K562 (cell line): ENCODE data around the gene AHSA1. TPM values are rescaled to one million over a fixed set of nuclear protein-coding genes. Genes with fewer than 3 reads are reported as not detected.

Experiments
- CREBBP ChIP-seq: IDR thresholded peaks from one replicate; pipeline ENCODE4 v1.6.1; 2012; ENCODE audit warnings: low read depth, mild to moderate bottlenecking, control low read depth, inconsistent platforms, low read length
- E2F3 ChIP-seq: fragments of 250-450 bp; sonication (Bioruptor Pico); IDR thresholded peaks from 2 replicates; pipeline ENCODE4 v1.4.0; 2020; ENCODE audit warnings: mild to moderate bottlenecking
- ETV1 ChIP-seq: fragments of 450-650 bp; conservative IDR thresholded peaks from 2 replicates; pipeline ENCODE4 v1.6.1; 2016; ENCODE audit warnings: missing genetic modification characterization, control low read depth, low read depth, missing compliant biosample characterization
- HNRNPLL ChIP-seq: fragments of 200-400 bp; formaldehyde crosslinking; IDR thresholded peaks from 2 replicates; pipeline ENCODE4 v1.6.1; 2017; ENCODE audit warnings: low read length, low read depth, mild to moderate bottlenecking; ENCODE audit not compliant: poor library complexity, severe bottlenecking
- JUND ChIP-seq, 2 experiments: IDR thresholded peaks; 2 replicates in 1 of 2; 3 replicates in 1 of 2; pipeline ENCODE4 v1.6.1; 2011; ENCODE audit warnings: borderline replicate concordance in 2 of 2, low read depth in 2 of 2, low read length in 2 of 2, improper control_type of control experiment in 1 of 2, missing biosample characterization in 1 of 2, missing genetic modification characterization in 1 of 2, missing genetic modification reagents in 1 of 2
- KLF6 ChIP-seq: fragments of 250-450 bp; sonication (Bioruptor Pico); IDR thresholded peaks from 2 replicates; pipeline ENCODE4 v1.4.0; 2020; ENCODE audit warnings: mild to moderate bottlenecking, moderate library complexity, borderline replicate concordance
- MBD2 ChIP-seq: sonication (generic); IDR thresholded peaks from 2 replicates; pipeline ENCODE4 v1.6.1; 2016; ENCODE audit warnings: low read depth, borderline replicate concordance
- MEF2D ChIP-seq: conservative IDR thresholded peaks from 2 replicates; pipeline ENCODE4 v1.6.1; 2016; ENCODE audit warnings: low read depth, missing genetic modification characterization, missing compliant biosample characterization
- OTX1 ChIP-seq: fragments of 450-650 bp; formaldehyde crosslinking; IDR thresholded peaks from 2 replicates; pipeline ENCODE4 v1.4.0; 2022; ENCODE audit warnings: mild to moderate bottlenecking
- POLR2AphosphoS5 ChIP-seq: IDR thresholded peaks from 2 replicates; pipeline ENCODE4 v1.6.1; 2011; ENCODE audit warnings: mild to moderate bottlenecking, low read depth, low read length, moderate library complexity; ENCODE audit not compliant: control insufficient read depth, insufficient read depth
- RBM34 ChIP-seq: fragments of 200-400 bp; formaldehyde crosslinking; IDR thresholded peaks from 2 replicates; pipeline ENCODE4 v1.6.1; 2018; ENCODE audit warnings: low read length, borderline replicate concordance; ENCODE audit not compliant: insufficient read depth
- RFX7 ChIP-seq: fragments of 250-450 bp; sonication (Bioruptor Pico); IDR thresholded peaks from 2 replicates; pipeline ENCODE4 v1.5.1; 2021; ENCODE audit warnings: mild to moderate bottlenecking
- TAL1 ChIP-seq: fragments of 450-650 bp; IDR thresholded peaks from 2 replicates; pipeline ENCODE4 v1.6.1; 2016; ENCODE audit warnings: mild to moderate bottlenecking
- ZBTB8A ChIP-seq: fragments of 450-650 bp; IDR thresholded peaks from 2 replicates; pipeline ENCODE4 v1.6.1; 2018; ENCODE audit warnings: mild to moderate bottlenecking, moderate library complexity; ENCODE audit not compliant: partially characterized antibody
- ZNF274 ChIP-seq: IDR thresholded peaks from 2 replicates; pipeline ENCODE4 v1.6.1; 2011; ENCODE audit warnings: low read depth, mild to moderate bottlenecking, low read length, moderate library complexity, borderline replicate concordance
- polyA plus RNA-seq, 8 experiments: library from polyadenylated mRNA; depleted of rRNA in 4 of 8; stranded (reverse) in 5 of 8; unstranded in 3 of 8; fragments of >200 nt; fragmentation: Nextera tagmentation in 2 of 8; fragmentation: Illumina TruSeq in 1 of 8; extraction: Ambion mirVana in 2 of 8; extraction: Trizol in 1 of 8; gene quantifications; 2 replicates each; pipeline versions ENCODE4 v1.2.1 to v1.2.3, GENCODE V29; 2011 to 2014; ENCODE audit warnings: inconsistent platforms in 1 of 8, missing spikeins in 1 of 8
- total RNA-seq, 7 experiments: library from RNA; depleted of rRNA in 6 of 7; stranded (reverse); fragments of >200 nt in 6 of 7; fragmentation: Illumina TruSeq in 2 of 7; extraction: Trizol in 2 of 7; gene quantifications; 2 replicates each; pipeline versions ENCODE4 v1.2.1 to v1.2.3, GENCODE V29; 2011 to 2021; ENCODE audit warnings: low replicate concordance in 1 of 7
- TF ChIP-seq, protein P1 (sequence below): fragments of 450-650 bp; formaldehyde crosslinking; IDR thresholded peaks from 2 replicates; pipeline ENCODE4 v1.4.0; 2022; ENCODE audit warnings: missing genetic modification characterization
- TF ChIP-seq, protein P2 (sequence below): fragments of 450-650 bp; formaldehyde crosslinking; IDR thresholded peaks from 2 replicates; pipeline ENCODE4 v1.4.0; 2020; ENCODE audit warnings: mild to moderate bottlenecking, moderate library complexity
- TF ChIP-seq, protein P3 (sequence below): fragments of 250-450 bp; sonication (Bioruptor Pico); IDR thresholded peaks from 2 replicates; pipeline ENCODE4 v1.5.0; 2021
- TF ChIP-seq, protein P4 (sequence below): sonication (generic); formaldehyde crosslinking; IDR thresholded peaks from 2 replicates; pipeline ENCODE4 v1.8.0; 2022; ENCODE audit warnings: missing genetic modification reagents, mild to moderate bottlenecking, moderate library complexity, borderline replicate concordance
- TF ChIP-seq, protein P5 (sequence below), 2 experiments: IDR thresholded peaks; 2 replicates each; pipeline ENCODE4 v1.6.1; 2011; ENCODE audit warnings: borderline replicate concordance in 1 of 2, control low read depth in 1 of 2, low read depth in 1 of 2, low read length in 1 of 2, mild to moderate bottlenecking in 1 of 2, mixed read lengths in 1 of 2, moderate library complexity in 1 of 2; ENCODE audit not compliant: insufficient read depth in 1 of 2, insufficient read length in 1 of 2, poor library complexity in 1 of 2, severe bottlenecking in 1 of 2; ENCODE audit errors: extremely low read depth in 1 of 2

The AHSA1 gene
- total and polyA plus RNA-seq, 9 of the 15 experiments (the other 6 are each of a cell fraction or from before 2014, with no cell fraction given), result 41.4 to 317 (median 184) TPM

DNA sequence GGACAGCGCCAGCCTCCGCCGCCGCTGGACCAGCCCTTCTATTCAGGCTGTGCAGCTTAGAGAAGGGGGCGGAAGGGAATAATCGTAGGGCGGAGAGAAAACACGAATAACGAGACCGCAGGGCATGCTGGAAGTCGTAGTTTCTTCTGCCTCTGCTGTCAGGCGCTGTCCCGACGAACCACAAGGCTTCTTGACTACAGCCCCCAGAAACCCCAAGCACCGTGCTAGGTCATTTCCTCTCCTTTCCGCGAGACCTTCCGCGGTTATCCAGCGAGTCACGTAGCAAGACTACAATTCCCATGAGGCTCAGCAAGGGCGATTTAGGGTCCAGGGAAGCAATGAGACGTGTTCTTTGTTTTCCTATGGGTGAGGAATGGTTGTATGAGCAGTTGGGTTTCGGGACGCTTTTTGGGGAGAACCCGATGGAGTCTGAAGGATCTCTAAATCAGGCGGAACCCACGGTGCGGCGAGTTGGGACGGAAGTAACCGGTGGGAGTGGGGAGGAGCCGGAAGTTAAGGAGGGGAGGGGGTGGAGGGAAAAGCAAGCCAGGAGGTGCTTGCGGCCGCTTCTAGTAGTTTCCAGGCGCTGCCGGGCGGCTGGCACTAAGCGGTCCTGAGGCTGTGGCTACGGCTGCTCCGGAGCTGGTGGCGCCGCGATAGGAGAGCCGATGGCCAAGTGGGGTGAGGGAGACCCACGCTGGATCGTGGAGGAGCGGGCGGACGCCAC is at the start of gene AHSA1, which contains the start of gene VIPAS39 (continued):
- TF ChIP-seq, protein P1, sequence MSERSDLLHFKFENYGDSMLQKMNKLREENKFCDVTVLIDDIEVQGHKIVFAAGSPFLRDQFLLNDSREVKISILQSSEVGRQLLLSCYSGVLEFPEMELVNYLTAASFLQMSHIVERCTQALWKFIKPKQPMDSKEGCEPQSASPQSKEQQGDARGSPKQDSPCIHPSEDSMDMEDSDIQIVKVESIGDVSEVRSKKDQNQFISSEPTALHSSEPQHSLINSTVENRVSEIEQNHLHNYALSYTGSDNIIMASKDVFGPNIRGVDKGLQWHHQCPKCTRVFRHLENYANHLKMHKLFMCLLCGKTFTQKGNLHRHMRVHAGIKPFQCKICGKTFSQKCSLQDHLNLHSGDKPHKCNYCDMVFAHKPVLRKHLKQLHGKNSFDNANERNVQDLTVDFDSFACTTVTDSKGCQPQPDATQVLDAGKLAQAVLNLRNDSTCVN (CRISPR knock-in tag), result no peak
- TF ChIP-seq POLR2AphosphoS5 (peak; percentile 51), ZNF274 (no peak), CREBBP (no peak), RBM34 (no peak), HNRNPLL (peak; percentile 74), OTX1 (CRISPR knock-in tag) (peak; percentile 50; the same call in 1 of the 2 replicates), MBD2 (peak; percentile 88), E2F3 (no peak), JUND (IDR thresholded peaks at IDR 0.05; ENCODE audit: borderline replicate concordance, low read depth, low read length) (peak; percentile 75; the same call in 1 of the 2 replicates), JUND (tag; IDR thresholded peaks at IDR 0.05; ENCODE audit: borderline replicate concordance, low read depth, low read length) (peak; percentile 63; the same call in 2 of the 3 replicates), ZBTB8A (peak; percentile 75), RFX7 (CRISPR knock-in tag) (no peak), KLF6 (CRISPR knock-in tag) (no peak), MEF2D (tag) (no peak), ETV1 (peak; percentile 91), TAL1 (no peak)
- TF ChIP-seq, protein P2, sequence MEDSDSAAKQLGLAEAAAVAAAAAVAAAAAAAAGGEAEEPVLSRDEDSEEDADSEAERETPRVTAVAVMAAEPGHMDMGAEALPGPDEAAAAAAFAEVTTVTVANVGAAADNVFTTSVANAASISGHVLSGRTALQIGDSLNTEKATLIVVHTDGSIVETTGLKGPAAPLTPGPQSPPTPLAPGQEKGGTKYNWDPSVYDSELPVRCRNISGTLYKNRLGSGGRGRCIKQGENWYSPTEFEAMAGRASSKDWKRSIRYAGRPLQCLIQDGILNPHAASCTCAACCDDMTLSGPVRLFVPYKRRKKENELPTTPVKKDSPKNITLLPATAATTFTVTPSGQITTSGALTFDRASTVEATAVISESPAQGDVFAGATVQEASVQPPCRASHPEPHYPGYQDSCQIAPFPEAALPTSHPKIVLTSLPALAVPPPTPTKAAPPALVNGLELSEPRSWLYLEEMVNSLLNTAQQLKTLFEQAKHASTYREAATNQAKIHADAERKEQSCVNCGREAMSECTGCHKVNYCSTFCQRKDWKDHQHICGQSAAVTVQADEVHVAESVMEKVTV (CRISPR knock-in tag), result no peak
- TF ChIP-seq, protein P3, sequence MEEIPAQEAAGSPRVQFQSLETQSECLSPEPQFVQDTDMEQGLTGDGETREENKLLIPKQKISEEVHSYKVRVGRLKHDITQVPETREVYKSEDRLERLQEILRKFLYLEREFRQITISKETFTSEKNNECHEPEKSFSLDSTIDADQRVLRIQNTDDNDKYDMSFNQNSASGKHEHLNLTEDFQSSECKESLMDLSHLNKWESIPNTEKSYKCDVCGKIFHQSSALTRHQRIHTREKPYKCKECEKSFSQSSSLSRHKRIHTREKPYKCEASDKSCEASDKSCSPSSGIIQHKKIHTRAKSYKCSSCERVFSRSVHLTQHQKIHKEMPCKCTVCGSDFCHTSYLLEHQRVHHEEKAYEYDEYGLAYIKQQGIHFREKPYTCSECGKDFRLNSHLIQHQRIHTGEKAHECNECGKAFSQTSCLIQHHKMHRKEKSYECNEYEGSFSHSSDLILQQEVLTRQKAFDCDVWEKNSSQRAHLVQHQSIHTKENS (CRISPR knock-in tag), result no peak
- TF ChIP-seq, protein P4, sequence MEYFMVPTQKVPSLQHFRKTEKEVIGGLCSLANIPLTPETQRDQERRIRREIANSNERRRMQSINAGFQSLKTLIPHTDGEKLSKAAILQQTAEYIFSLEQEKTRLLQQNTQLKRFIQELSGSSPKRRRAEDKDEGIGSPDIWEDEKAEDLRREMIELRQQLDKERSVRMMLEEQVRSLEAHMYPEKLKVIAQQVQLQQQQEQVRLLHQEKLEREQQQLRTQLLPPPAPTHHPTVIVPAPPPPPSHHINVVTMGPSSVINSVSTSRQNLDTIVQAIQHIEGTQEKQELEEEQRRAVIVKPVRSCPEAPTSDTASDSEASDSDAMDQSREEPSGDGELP (CRISPR knock-in tag), result peak; percentile 13; the same call in 1 of the 2 replicates
- TF ChIP-seq, protein P5, sequence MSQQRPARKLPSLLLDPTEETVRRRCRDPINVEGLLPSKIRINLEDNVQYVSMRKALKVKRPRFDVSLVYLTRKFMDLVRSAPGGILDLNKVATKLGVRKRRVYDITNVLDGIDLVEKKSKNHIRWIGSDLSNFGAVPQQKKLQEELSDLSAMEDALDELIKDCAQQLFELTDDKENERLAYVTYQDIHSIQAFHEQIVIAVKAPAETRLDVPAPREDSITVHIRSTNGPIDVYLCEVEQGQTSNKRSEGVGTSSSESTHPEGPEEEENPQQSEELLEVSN (IDR thresholded peaks at IDR 0.05; ENCODE audit: borderline replicate concordance in 1 of 2, extremely low read depth in 1 of 2, insufficient read depth in 1 of 2, insufficient read length in 1 of 2, low read depth in 1 of 2, low read length in 1 of 2, poor library complexity in 1 of 2, severe bottlenecking in 1 of 2), result peak; percentile 40 to 50
